H9 (cell line): ENCODE data around the gene AP3D1. TPM values are rescaled to one million over a fixed set of nuclear protein-coding genes. Genes with fewer than 3 reads are reported as not detected.

Experiments used
- DNase-seq: peaks from one replicate; pipeline ENCODE4 v3.0.0-alpha.2; 2017
- H2AFZ ChIP-seq: one replicate; pipeline ENCODE4 v1.6.1; 2013; ENCODE audit warnings: mild to moderate bottlenecking, low read length, control low read depth, moderate library complexity
- H2AK5ac ChIP-seq: 2 replicates; pipeline ENCODE4 v1.6.1; 2013; ENCODE audit warnings: low read length, control low read depth, mixed read lengths; ENCODE audit not compliant: insufficient read length
- H2BK120ac ChIP-seq: one replicate; pipeline ENCODE4 v1.6.1; 2013; ENCODE audit warnings: low read depth, mild to moderate bottlenecking, low read length, control low read depth, inconsistent platforms; ENCODE audit not compliant: poor library complexity, severe bottlenecking
- H2BK12ac ChIP-seq: 2 replicates; pipeline ENCODE4 v1.6.1; 2013; ENCODE audit warnings: low read length, control low read depth, mixed read lengths, low read depth; ENCODE audit not compliant: insufficient read length
- H2BK15ac ChIP-seq: 2 replicates; pipeline ENCODE4 v1.6.1; 2013; ENCODE audit warnings: low read depth, low read length, control low read depth
- H2BK20ac ChIP-seq: one replicate; pipeline ENCODE4 v1.6.1; 2013; ENCODE audit warnings: low read depth, mild to moderate bottlenecking, low read length, control low read depth, inconsistent platforms; ENCODE audit not compliant: poor library complexity, severe bottlenecking
- H2BK5ac ChIP-seq: 2 replicates; pipeline ENCODE4 v1.6.1; 2013; ENCODE audit warnings: low read length, control low read depth, mixed read lengths; ENCODE audit not compliant: insufficient read length
- H3K14ac ChIP-seq: 2 replicates; pipeline ENCODE4 v1.6.1; 2013; ENCODE audit warnings: low read length, control low read depth; ENCODE audit not compliant: insufficient read depth
- H3K18ac ChIP-seq: 2 replicates; pipeline ENCODE4 v1.6.1; 2013; ENCODE audit warnings: low read depth, mild to moderate bottlenecking, mixed read lengths, low read length, control low read depth; ENCODE audit not compliant: insufficient read length
- H3K23ac ChIP-seq: 2 replicates; pipeline ENCODE4 v1.6.1; 2013; ENCODE audit warnings: low read length, control low read depth, mixed read lengths, low read depth; ENCODE audit not compliant: insufficient read length
- H3K23me2 ChIP-seq: 2 replicates; pipeline ENCODE4 v1.6.1; 2013; ENCODE audit warnings: low read depth, mild to moderate bottlenecking, mixed read lengths, low read length, control low read depth; ENCODE audit not compliant: insufficient read length, poor library complexity, severe bottlenecking
- H3K27ac ChIP-seq: 2 replicates; pipeline ENCODE4 v1.5.1; 2013; ENCODE audit warnings: low read length, control low read depth, mixed read lengths, low read depth; ENCODE audit not compliant: insufficient read length
- H3K27me3 ChIP-seq: 2 replicates; pipeline ENCODE4 v1.6.1; 2013; ENCODE audit warnings: low read length, control low read depth, inconsistent platforms; ENCODE audit not compliant: insufficient read depth
- H3K4ac ChIP-seq: 2 replicates; pipeline ENCODE4 v1.6.1; 2013; ENCODE audit warnings: low read depth, mild to moderate bottlenecking, control low read depth, inconsistent platforms, low read length, moderate library complexity
- H3K4me1 ChIP-seq: 2 replicates; pipeline ENCODE4 v1.6.1; 2013; ENCODE audit warnings: low read length, control low read depth, inconsistent platforms; ENCODE audit not compliant: insufficient read depth
- H3K4me2 ChIP-seq: 2 replicates; pipeline ENCODE4 v1.6.1; 2013; ENCODE audit warnings: low read length, control low read depth, mixed read lengths; ENCODE audit not compliant: insufficient read length, insufficient read depth
- H3K56ac ChIP-seq: 2 replicates; pipeline ENCODE4 v1.6.1; 2013; ENCODE audit warnings: low read depth, mild to moderate bottlenecking, mixed read lengths, low read length, control low read depth; ENCODE audit not compliant: insufficient read length
- H3K79me1 ChIP-seq: 2 replicates; pipeline ENCODE4 v1.6.1; 2013; ENCODE audit warnings: low read depth, mild to moderate bottlenecking, moderate library complexity, low read length, control low read depth, inconsistent platforms; ENCODE audit not compliant: insufficient read depth, poor library complexity, severe bottlenecking
- H3K79me2 ChIP-seq: 2 replicates; pipeline ENCODE4 v1.6.1; 2013; ENCODE audit warnings: low read length, control low read depth, inconsistent platforms; ENCODE audit not compliant: insufficient read depth
- H3K9ac ChIP-seq: 2 replicates; pipeline ENCODE4 v1.6.1; 2013; ENCODE audit warnings: low read length, control low read depth, mixed read lengths; ENCODE audit not compliant: insufficient read length; ENCODE audit errors: extremely low read depth
- H3K9me3 ChIP-seq: one replicate; pipeline ENCODE4 v1.6.1; 2013; ENCODE audit warnings: low read depth, low read length, inconsistent platforms; ENCODE audit not compliant: control insufficient read depth
- H3T11ph ChIP-seq: one replicate; pipeline ENCODE4 v1.6.1; 2013; ENCODE audit warnings: mild to moderate bottlenecking, low read length, control low read depth, inconsistent platforms
- H4K20me1 ChIP-seq: one replicate; pipeline ENCODE4 v1.6.1; 2013; ENCODE audit not compliant: control insufficient read depth, insufficient read length, insufficient read depth
- H4K5ac ChIP-seq: 2 replicates; pipeline ENCODE4 v1.6.1; 2013; ENCODE audit warnings: low read depth, mild to moderate bottlenecking, mixed read lengths, low read length, control low read depth; ENCODE audit not compliant: insufficient read length
- H4K8ac ChIP-seq: replicated peaks from 2 replicates; pipeline ENCODE4 v1.6.1; 2013; ENCODE audit warnings: low read length, control low read depth, mixed read lengths, low read depth; ENCODE audit not compliant: insufficient read length
- H4K91ac ChIP-seq: 2 replicates; pipeline ENCODE4 v1.6.1; 2013; ENCODE audit warnings: low read depth, mild to moderate bottlenecking, moderate library complexity, mixed read lengths, low read length, control low read depth; ENCODE audit not compliant: insufficient read length
- H3K27ac Mint-ChIP-seq, 3 experiments: 2 replicates in 2 of 3; 3 replicates in 1 of 3; pipeline ENCODE4 v1.8.0; 2020 to 2021; ENCODE audit warnings: mixed read lengths in 3 of 3, mild to moderate bottlenecking in 1 of 3, moderate library complexity in 1 of 3
- H3K27me3 Mint-ChIP-seq: 2 replicates; pipeline ENCODE4 v1.8.0; 2021; ENCODE audit warnings: low read depth, mild to moderate bottlenecking, moderate library complexity, mixed read lengths
- H3K36me3 Mint-ChIP-seq, 3 experiments: 2 replicates in 2 of 3; 3 replicates in 1 of 3; pipeline ENCODE4 v1.8.0; 2020 to 2021; ENCODE audit warnings: low read depth in 3 of 3, mixed read lengths in 3 of 3; ENCODE audit not compliant: insufficient read depth in 1 of 3
- H3K4me1 Mint-ChIP-seq, 2 experiments: 2 replicates each; pipeline ENCODE4 v1.8.0; 2020; ENCODE audit warnings: mixed read lengths in 2 of 2
- H3K4me3 Mint-ChIP-seq, 2 experiments: 2 replicates in 1 of 2; 3 replicates in 1 of 2; pipeline ENCODE4 v1.8.0; 2020 to 2021; ENCODE audit warnings: mild to moderate bottlenecking in 2 of 2, mixed read lengths in 2 of 2, moderate library complexity in 1 of 2
- H3K9me3 Mint-ChIP-seq, 2 experiments: 2 replicates in 1 of 2; 3 replicates in 1 of 2; pipeline ENCODE4 v1.8.0; 2020; ENCODE audit warnings: mild to moderate bottlenecking in 2 of 2, mixed read lengths in 2 of 2, moderate library complexity in 1 of 2
- CTCF ChIP-seq: fragments of 200-600 bp; sonication (generic); conservative IDR thresholded peaks from 3 replicates; pipeline ENCODE4 v1.8.0; 2021; ENCODE audit warnings: antibody characterized with exemption, mild to moderate bottlenecking
- WGBS: extraction: QIAGEN DNeasy Blood & Tissue Kit; methylation state at CpG from one replicate; pipeline ENCODE4 v1.1.7; 2013; ENCODE audit warnings: missing lambda C conversion rate, low lambda C conversion rate, mixed read lengths; ENCODE audit not compliant: insufficient read length; ENCODE audit errors: extremely low coverage; 5-methylcytosine and 5-hydroxymethylcytosine counted together
- total RNA-seq: library from RNA; stranded (reverse); gene quantifications from 2 replicates; pipeline ENCODE4 v1.2.1, GENCODE V29; 2021

The AP3D1 gene
- total RNA-seq, 1 experiment from 2014 or later, result 142 TPM

GRCh38 chr19:2179095-2179494, 27.7 kb upstream of the AP3D1 start:
- Histone ChIP-seq H2AK5ac (no peak overlapping the region), H3K4me1 (no peaks in the 10 kb centered on the region), H2BK5ac (no peak overlapping the region), H3K23me2 (no peaks in the 10 kb centered on the region), H4K91ac (no peak overlapping the region), H2BK120ac (no peak overlapping the region), H3K9me3 (no peaks in the 10 kb centered on the region), H3K79me1 (peaks cover 8% of the 10 kb centered on the region), H2BK15ac (no peak overlapping the region), H2BK12ac (no peak overlapping the region), H3K79me2 (peaks cover 9% of the 10 kb centered on the region; the same call in 1 of the 2 replicates), H3K23ac (no peak overlapping the region), H3K4me2 (no peak overlapping the region), H4K5ac (no peak overlapping the region), H3K4ac (no peak overlapping the region), H3K27ac (no peak overlapping the region), H3K9ac (no peak overlapping the region), H3K14ac (no peak overlapping the region), H2BK20ac (no peak overlapping the region), H3K18ac (no peak overlapping the region), H4K20me1 (no peaks in the 10 kb centered on the region), H4K8ac (no peak overlapping the region), H3K56ac (no peak overlapping the region), H3T11ph (no peak overlapping the region), H3K27me3 (no peaks in the 10 kb centered on the region), H2AFZ (no peak overlapping the region)
- DNase-seq, result no peak
- H3K36me3 Mint-ChIP-seq, result peaks cover 11 to 17% (median 14%) of the 10 kb centered on the region in 3 experiments
- WGBS, result no CpG with 5 or more reads among the region's 17 CpGs
- no peak for TF ChIP-seq CTCF
- H3K27me3 Mint-ChIP-seq, result no peaks in the 10 kb centered on the region
- H3K4me1 Mint-ChIP-seq, result 0 out of 4 replicates have a peak, but pooled peaks cover 0 to 4% of the 10 kb centered on the region in 2 experiments
- no peak overlapping the region for H3K4me3 Mint-ChIP-seq
- no peaks in the 10 kb centered on the region for H3K9me3 Mint-ChIP-seq
- peak overlapping the region in 2 of 3 experiments; percentile 49 to 84; a peak in 3 of 7 replicates for H3K27ac Mint-ChIP-seq
